GM12892 (cell line): ENCODE measurements around the gene NUDT1.

Experiments
- POLR2A ChIP-seq: IDR thresholded peaks from 2 replicates; pipeline ENCODE4 v1.6.1; 2011; ENCODE audit warnings: low read depth, low read length, control low read depth
- POLR2AphosphoS5 ChIP-seq: IDR thresholded peaks from 2 replicates; pipeline ENCODE4 v1.6.1; 2011; ENCODE audit warnings: low read depth, low read length, control low read depth
- TAF1 ChIP-seq: IDR thresholded peaks from 2 replicates; pipeline ENCODE4 v1.6.1; 2011; ENCODE audit warnings: low read depth, mild to moderate bottlenecking, control low read depth, low read length, borderline replicate concordance

- TF ChIP-seq POLR2AphosphoS5 (no peak), POLR2A (no peak), TAF1 (no peak)
Observed at GRCh38 chr7:2192831-2193534, 49.0 kb upstream of the NUDT1 start.
